ENCODE results near the gene TMEFF1. TPM values are rescaled to one million over a fixed set of nuclear protein-coding genes. Genes with fewer than 3 reads are reported as not detected.
A peak's percentile ranks its signal among the peaks of the same experiment; 100 is the strongest.

The TMEFF1 gene
- total RNA-seq, 4 donors from 2014 or later = 8.4 TPM; not detected in 3

DNA sequence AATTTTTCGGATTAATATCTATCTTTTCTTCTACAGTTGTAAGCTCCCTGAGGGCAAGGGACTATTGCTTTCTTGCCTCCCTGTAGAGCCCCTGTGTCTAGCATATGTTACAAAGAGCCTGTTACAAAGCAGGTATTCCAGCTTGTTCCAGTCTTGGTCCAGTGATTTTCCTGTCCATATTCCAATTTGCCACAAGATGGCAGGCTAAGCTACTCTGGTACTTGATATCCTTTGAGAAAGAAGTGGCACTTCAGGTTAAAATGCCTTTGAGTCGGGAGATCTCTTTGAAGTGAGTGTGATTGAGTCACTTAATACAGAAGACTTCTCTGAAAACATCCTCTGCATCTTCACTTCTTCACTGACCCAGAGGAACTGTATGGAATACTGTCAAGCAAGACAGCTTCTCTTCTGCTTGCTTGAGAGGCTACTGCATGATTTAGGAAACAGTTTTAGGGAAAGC is 129.4 kb downstream of the TMEFF1 start:
- no peak for DNase-seq
- intact Hi-C loops (cut with DNase I; ENCODE audit: low total_unique reads) = no loop called here
- TF ChIP-seq, protein P1, sequence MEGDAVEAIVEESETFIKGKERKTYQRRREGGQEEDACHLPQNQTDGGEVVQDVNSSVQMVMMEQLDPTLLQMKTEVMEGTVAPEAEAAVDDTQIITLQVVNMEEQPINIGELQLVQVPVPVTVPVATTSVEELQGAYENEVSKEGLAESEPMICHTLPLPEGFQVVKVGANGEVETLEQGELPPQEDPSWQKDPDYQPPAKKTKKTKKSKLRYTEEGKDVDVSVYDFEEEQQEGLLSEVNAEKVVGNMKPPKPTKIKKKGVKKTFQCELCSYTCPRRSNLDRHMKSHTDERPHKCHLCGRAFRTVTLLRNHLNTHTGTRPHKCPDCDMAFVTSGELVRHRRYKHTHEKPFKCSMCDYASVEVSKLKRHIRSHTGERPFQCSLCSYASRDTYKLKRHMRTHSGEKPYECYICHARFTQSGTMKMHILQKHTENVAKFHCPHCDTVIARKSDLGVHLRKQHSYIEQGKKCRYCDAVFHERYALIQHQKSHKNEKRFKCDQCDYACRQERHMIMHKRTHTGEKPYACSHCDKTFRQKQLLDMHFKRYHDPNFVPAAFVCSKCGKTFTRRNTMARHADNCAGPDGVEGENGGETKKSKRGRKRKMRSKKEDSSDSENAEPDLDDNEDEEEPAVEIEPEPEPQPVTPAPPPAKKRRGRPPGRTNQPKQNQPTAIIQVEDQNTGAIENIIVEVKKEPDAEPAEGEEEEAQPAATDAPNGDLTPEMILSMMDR (IDR thresholded peaks at IDR 0.05) = peak; percentile 17 to 34 (median 20)
- no peak for TF ChIP-seq POLR2A (IDR thresholded peaks at IDR 0.05)
- no peaks in the 10 kb centered on the region for H3K36me3 ChIP-seq
- H3K27me3 ChIP-seq = peaks cover 0 to 4% of the 10 kb centered on the region in 2 donors
- no peaks in the 10 kb centered on the region for H3K9me3 ChIP-seq
- no peak overlapping the region for H3K27ac ChIP-seq
- H3K4me3 ChIP-seq = no peak overlapping the region
- no peaks in the 10 kb centered on the region for H3K4me1 ChIP-seq

DNA sequence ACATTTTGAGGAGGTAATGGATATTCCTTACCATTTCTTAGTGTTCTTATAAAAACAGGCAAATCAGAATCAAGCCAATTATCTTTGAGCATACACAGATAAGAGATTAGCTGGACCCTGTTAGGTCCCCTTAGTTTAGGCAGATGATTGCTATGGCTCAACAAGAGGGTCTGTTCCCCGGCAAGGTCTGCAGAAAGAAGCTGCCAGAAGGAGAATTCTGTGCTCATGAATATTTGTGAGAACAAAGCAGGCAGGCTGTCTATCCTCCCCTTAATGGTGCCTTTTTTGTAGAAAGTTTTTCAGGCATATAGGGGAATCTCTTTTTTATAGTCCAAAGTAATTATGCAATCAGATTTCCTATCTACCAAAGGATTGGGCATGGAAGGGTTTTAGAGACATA is 132.5 kb downstream of the TMEFF1 start:
- Histone ChIP-seq H3K27ac (no peak overlapping the region), H3K4me3 (no peak overlapping the region), H3K27me3 (peaks cover 0 to 4% of the 10 kb centered on the region in 2 donors), H3K4me1 (no peaks in the 10 kb centered on the region), H3K36me3 (no peaks in the 10 kb centered on the region), H3K9me3 (no peaks in the 10 kb centered on the region)
- DNase-seq = no peak
- TF ChIP-seq POLR2A (IDR thresholded peaks at IDR 0.05) = no peak
- TF ChIP-seq, protein P1 (IDR thresholded peaks at IDR 0.05) = no peak
- intact Hi-C loops (cut with DNase I; ENCODE audit: low total_unique reads) = no loop called here

DNA sequence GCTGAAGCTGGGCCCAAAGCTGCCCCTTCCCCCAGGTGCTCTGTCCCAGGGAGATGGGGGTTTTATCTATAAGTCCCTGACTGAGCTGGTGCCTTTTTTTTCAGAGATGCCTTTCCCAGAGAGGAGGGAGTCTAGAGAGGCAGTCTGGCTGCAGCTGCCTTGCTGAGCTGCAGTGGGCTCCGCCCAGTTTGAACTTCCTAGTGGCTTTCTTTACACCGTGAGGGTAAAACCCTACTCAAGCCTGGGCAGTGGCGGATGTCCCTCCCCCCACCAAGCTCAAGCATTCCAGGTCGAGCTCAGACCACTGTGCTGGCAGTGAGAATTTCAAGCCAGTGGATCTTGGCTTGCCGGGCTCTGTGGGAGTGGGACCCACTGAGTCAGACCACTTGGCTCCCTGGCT is 146.2 kb downstream of the TMEFF1 start:
- H3K36me3 ChIP-seq = no peaks in the 10 kb centered on the region
- peaks cover 0 to 5% of the 10 kb centered on the region in 2 donors for H3K9me3 ChIP-seq
- no peaks in the 10 kb centered on the region for H3K27me3 ChIP-seq
- intact Hi-C loops (cut with DNase I; ENCODE audit: low total_unique reads) = no loop called here
- H3K27ac ChIP-seq = no peak overlapping the region
- H3K4me3 ChIP-seq = no peak overlapping the region
- TF ChIP-seq POLR2A (IDR thresholded peaks at IDR 0.05) = no peak
- TF ChIP-seq, protein P1 (IDR thresholded peaks at IDR 0.05) = no peak
- DNase-seq = no peak
- no peaks in the 10 kb centered on the region for H3K4me1 ChIP-seq

DNA sequence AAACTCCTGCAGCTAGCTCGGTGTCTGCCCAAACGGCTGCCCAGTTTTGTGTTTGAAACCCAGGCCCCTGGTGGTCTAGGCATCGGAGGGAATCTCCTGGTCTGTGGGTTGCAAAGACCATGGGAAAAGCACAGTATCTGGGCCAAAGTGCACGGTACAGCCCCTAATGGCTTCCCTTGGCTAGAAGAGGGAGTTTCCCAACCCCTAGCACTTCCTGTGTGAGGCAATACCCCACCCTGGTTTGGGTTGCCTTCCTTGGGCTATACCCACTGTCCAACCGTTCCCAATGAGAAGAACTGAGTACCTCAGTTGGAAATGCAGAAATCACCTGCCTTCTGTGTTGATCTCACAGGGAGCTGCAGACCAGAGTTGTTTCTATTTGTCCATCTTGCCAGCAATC is 146.7 kb downstream of the TMEFF1 start:
- no peak overlapping the region for H3K27ac ChIP-seq
- H3K4me3 ChIP-seq = no peak overlapping the region
- H3K4me1 ChIP-seq = no peaks in the 10 kb centered on the region
- intact Hi-C loops (cut with DNase I; ENCODE audit: low total_unique reads) = no loop called here
- H3K27me3 ChIP-seq = no peaks in the 10 kb centered on the region
- no peaks in the 10 kb centered on the region for H3K36me3 ChIP-seq
- TF ChIP-seq, protein P1 (IDR thresholded peaks at IDR 0.05) = no peak
- TF ChIP-seq POLR2A (IDR thresholded peaks at IDR 0.05) = no peak
- peaks cover 0 to 5% of the 10 kb centered on the region in 2 donors for H3K9me3 ChIP-seq
- DNase-seq = no peak

DNA sequence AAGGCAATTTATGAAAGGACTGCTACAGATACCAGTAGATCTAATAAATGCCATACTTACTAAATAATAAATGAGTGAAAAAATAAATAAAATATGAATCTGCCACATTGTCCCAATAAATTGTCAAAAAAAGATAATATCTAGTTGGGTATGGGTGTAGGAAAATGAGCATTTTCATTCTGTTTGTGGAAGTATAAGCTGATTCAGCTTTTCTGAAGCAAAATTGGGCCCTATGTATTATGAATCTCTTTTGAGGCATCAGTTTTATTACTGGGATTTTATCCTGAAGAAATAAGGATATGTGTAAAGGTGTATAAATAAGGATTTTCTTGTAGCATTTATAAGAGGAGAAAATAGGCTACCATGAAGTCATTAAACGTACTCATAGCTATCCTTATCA is 151.0 kb downstream of the TMEFF1 start:
- DNase-seq = no peak
- H3K9me3 ChIP-seq = no peaks in the 10 kb centered on the region
- TF ChIP-seq, protein P1 (IDR thresholded peaks at IDR 0.05) = no peak
- no peak for TF ChIP-seq POLR2A (IDR thresholded peaks at IDR 0.05)
- intact Hi-C loops (cut with DNase I; ENCODE audit: low total_unique reads) = no loop called here
- no peaks in the 10 kb centered on the region for H3K36me3 ChIP-seq
- H3K4me3 ChIP-seq = no peak overlapping the region
- H3K27ac ChIP-seq = no peak overlapping the region
- H3K4me1 ChIP-seq = no peaks in the 10 kb centered on the region
- no peaks in the 10 kb centered on the region for H3K27me3 ChIP-seq
